Measurements from ENCODE around the gene ICA1. TPM values are rescaled to one million over a fixed set of nuclear protein-coding genes. Genes with fewer than 3 reads are reported as not detected.

Gene ICA1
- total RNA-seq, 1 donor from 2014 or later, result 48.8 TPM

Other genes starting within 250 kb of the ICA1 start
- gene NXPH1, start 171.4 kb upstream of the ICA1 start, total RNA-seq, result not detected in 2 replicates